ENCODE measurements around the gene ZNF536.

ZNF536 gene

GRCh38 chr19:30529876-30530275, 157.7 kb downstream of the ZNF536 start:
- no peak for DNase-seq (ENCODE audit: low spot score)

- DNase-seq (ENCODE audit: low spot score): no peak
These were observed 158.6 kb downstream of the ZNF536 start for GRCh38 chr19:30530751-30531150.

- no peak for DNase-seq (ENCODE audit: low spot score)
These were observed 162.8 kb downstream of the ZNF536 start for GRCh38 chr19:30535011-30535410.

GRCh38 chr19:30536975-30537374, 164.8 kb downstream of the ZNF536 start:
- no peak for DNase-seq (ENCODE audit: low spot score)

GRCh38 chr19:30539315-30539714, 167.1 kb downstream of the ZNF536 start:
- DNase-seq (ENCODE audit: low spot score): no peak

GRCh38 chr19:30539981-30540380, 167.8 kb downstream of the ZNF536 start:
- DNase-seq (ENCODE audit: low spot score): no peak

- DNase-seq (ENCODE audit: low spot score): no peak
These were observed 168.6 kb downstream of the ZNF536 start for GRCh38 chr19:30540761-30541160.

GRCh38 chr19:30541575-30541974, 169.4 kb downstream of the ZNF536 start:
- DNase-seq (ENCODE audit: low spot score): no peak

- no peak for DNase-seq (ENCODE audit: low spot score)
These were observed 171.2 kb downstream of the ZNF536 start for GRCh38 chr19:30543243-30543945.

- no peak for DNase-seq (ENCODE audit: low spot score)
These were observed 173.6 kb downstream of the ZNF536 start for GRCh38 chr19:30545752-30546151.

GRCh38 chr19:30546332-30546731, 174.1 kb downstream of the ZNF536 start:
- no peak for DNase-seq (ENCODE audit: low spot score)

- no peak for DNase-seq (ENCODE audit: low spot score)
These were observed 175.1 kb downstream of the ZNF536 start for GRCh38 chr19:30547246-30547645.

GRCh38 chr19:30549151-30549550, 177.0 kb downstream of the ZNF536 start:
- no peak for DNase-seq (ENCODE audit: low spot score)

GRCh38 chr19:30551271-30551670, 179.1 kb downstream of the ZNF536 start:
- no peak for DNase-seq (ENCODE audit: low spot score)

GRCh38 chr19:30552593-30552992, 180.4 kb downstream of the ZNF536 start:
- DNase-seq (ENCODE audit: low spot score): no peak

- no peak for DNase-seq (ENCODE audit: low spot score)
These were observed 183.0 kb downstream of the ZNF536 start for GRCh38 chr19:30555075-30555790.

- no peak for DNase-seq (ENCODE audit: low spot score)
These were observed 183.6 kb downstream of the ZNF536 start for GRCh38 chr19:30555791-30556110.

- no peak for DNase-seq (ENCODE audit: low spot score)
These were observed 184.1 kb downstream of the ZNF536 start for GRCh38 chr19:30556230-30556711.

GRCh38 chr19:30557212-30557611, 185.0 kb downstream of the ZNF536 start:
- DNase-seq (ENCODE audit: low spot score): no peak

GRCh38 chr19:30557927-30558557, 185.9 kb downstream of the ZNF536 start:
- DNase-seq (ENCODE audit: low spot score): no peak

- DNase-seq (ENCODE audit: low spot score): no peak
These were observed 186.6 kb downstream of the ZNF536 start for GRCh38 chr19:30558793-30559192.

GRCh38 chr19:30559446-30559845, 187.3 kb downstream of the ZNF536 start:
- DNase-seq (ENCODE audit: low spot score): no peak

- no peak for DNase-seq (ENCODE audit: low spot score)
These were observed 190.8 kb downstream of the ZNF536 start for GRCh38 chr19:30562981-30563380.

Data from CD4-positive, alpha-beta T cell treated with Interleukin-2 at 100 ng/mL for 4 hours (primary cell).